IMR-90 (cell line): ENCODE data around the gene SLC4A8. TPM values are rescaled to one million over a fixed set of nuclear protein-coding genes. Genes with fewer than 3 reads are reported as not detected.

Source experiments
- ATAC-seq: fragments of 200-7000 bp; cut with Tn5 transposase; 2 replicates; pipeline ENCODE4 v1.9.1; 2020; ENCODE audit warnings: low read depth, mild to moderate bottlenecking, moderate library complexity
- BruUV-seq: library from RNA; stranded (reverse); fragments of 400-500 nt; replicated peaks from 2 replicates; lab custom pipeline; 2021; lab: Mats Ljungman, UMichigan
- CTCF ChIA-PET: fragments of 300-600 bp; formaldehyde crosslinking; extraction: SDS; loops from one replicate; lab custom pipeline; 2021; ENCODE audit warnings: antibody characterized with exemption; lab: Yijun Ruan, JAX
- POLR2A ChIA-PET: fragments of 300-600 bp; sonication (Branson Sonifier 250); formaldehyde crosslinking; loops from one replicate; lab custom pipeline; 2022; ENCODE audit warnings: antibody characterized with exemption; ENCODE audit not compliant: unreplicated experiment; lab: Charles Lee
- DNase-seq: peaks from one replicate; pipeline ENCODE4 v3.0.0; 2013
- H2AFZ ChIP-seq: replicated peaks from 2 replicates; pipeline ENCODE3; 2013; ENCODE audit warnings: low read length, mild to moderate bottlenecking; ENCODE audit not compliant: poor library complexity
- H2AK5ac ChIP-seq: 2 replicates; pipeline ENCODE4 v1.6.1; 2013; ENCODE audit warnings: low read depth, low read length, inconsistent platforms
- H2AK9ac ChIP-seq: replicated peaks from 2 replicates; pipeline ENCODE3; 2013; ENCODE audit warnings: mild to moderate bottlenecking, low read depth, low read length, moderate library complexity; ENCODE audit not compliant: poor library complexity
- H2BK120ac ChIP-seq: 2 replicates; pipeline ENCODE4 v1.6.1; 2013; ENCODE audit warnings: low read depth, low read length, inconsistent platforms
- H2BK15ac ChIP-seq: 3 replicates; pipeline ENCODE4 v1.6.1; 2013; ENCODE audit warnings: low read depth, low read length, inconsistent platforms
- H2BK20ac ChIP-seq: 2 replicates; pipeline ENCODE4 v1.6.1; 2013; ENCODE audit warnings: low read depth, mild to moderate bottlenecking, inconsistent platforms, low read length, moderate library complexity
- H2BK5ac ChIP-seq: 2 replicates; pipeline ENCODE4 v1.6.1; 2013; ENCODE audit warnings: mild to moderate bottlenecking, low read depth, low read length, inconsistent platforms; ENCODE audit not compliant: poor library complexity, severe bottlenecking
- H3K14ac ChIP-seq: replicated peaks from 2 replicates; pipeline ENCODE4 v1.6.1; 2013; ENCODE audit warnings: low read depth, low read length, inconsistent platforms
- H3K18ac ChIP-seq: 2 replicates; pipeline ENCODE4 v1.6.1; 2013; ENCODE audit warnings: low read depth, low read length, control low read depth
- H3K23ac ChIP-seq: 2 replicates; pipeline ENCODE4 v1.6.1; 2013; ENCODE audit warnings: low read depth, low read length, inconsistent platforms
- H3K27ac ChIP-seq: 2 replicates; pipeline ENCODE4 v1.5.1; 2013; ENCODE audit warnings: mild to moderate bottlenecking, control low read depth, low read length; ENCODE audit not compliant: insufficient read depth
- H3K27me3 ChIP-seq: 2 replicates; pipeline ENCODE4 v1.6.1; 2013; ENCODE audit warnings: low read length; ENCODE audit not compliant: control insufficient read depth, insufficient read depth
- H3K36me3 ChIP-seq: 2 replicates; pipeline ENCODE4 v1.6.1; 2013; ENCODE audit warnings: low read length, mixed read lengths; ENCODE audit not compliant: control insufficient read depth, insufficient read depth
- H3K4ac ChIP-seq: 2 replicates; pipeline ENCODE4 v1.6.1; 2013; ENCODE audit warnings: low read depth, low read length, inconsistent platforms
- H3K4me1 ChIP-seq: 2 replicates; pipeline ENCODE4 v1.6.1; 2013; ENCODE audit warnings: low read length, mixed read lengths; ENCODE audit not compliant: control insufficient read depth, insufficient read depth
- H3K4me2 ChIP-seq: 2 replicates; pipeline ENCODE4 v1.6.1; 2013; ENCODE audit warnings: low read depth, mild to moderate bottlenecking, control low read depth, low read length, moderate library complexity
- H3K4me3 ChIP-seq: 2 replicates; pipeline ENCODE4 v1.5.1; 2013; ENCODE audit warnings: low read depth, mild to moderate bottlenecking, control low read depth, low read length, moderate library complexity; ENCODE audit not compliant: insufficient read depth
- H3K56ac ChIP-seq: 2 replicates; pipeline ENCODE4 v1.6.1; 2013; ENCODE audit warnings: low read length, inconsistent platforms; ENCODE audit not compliant: insufficient read depth; ENCODE audit errors: extremely low read depth
- H3K79me1 ChIP-seq, 2 experiments: 2 replicates each; pipeline ENCODE4 v1.6.1; 2013; ENCODE audit warnings: low read length in 2 of 2, inconsistent platforms in 1 of 2, low read depth in 1 of 2
- H3K9ac ChIP-seq: 2 replicates; pipeline ENCODE4 v1.6.1; 2013; ENCODE audit warnings: low read depth, low read length, control low read depth
- H3K9me1 ChIP-seq: 2 replicates; pipeline ENCODE4 v1.6.1; 2013; ENCODE audit warnings: low read length, inconsistent platforms; ENCODE audit not compliant: insufficient read depth
- H3K9me3 ChIP-seq: 2 replicates; pipeline ENCODE4 v1.6.1; 2013; ENCODE audit warnings: low read length; ENCODE audit not compliant: control insufficient read depth, insufficient read depth
- H4K20me1 ChIP-seq: 2 replicates; pipeline ENCODE4 v1.6.1; 2013; ENCODE audit warnings: low read length, inconsistent platforms; ENCODE audit not compliant: insufficient read depth
- H4K5ac ChIP-seq: 2 replicates; pipeline ENCODE4 v1.6.1; 2013; ENCODE audit warnings: mild to moderate bottlenecking, low read depth, low read length, control low read depth
- H4K8ac ChIP-seq, 2 experiments: 2 replicates each; pipeline ENCODE4 v1.6.1; 2013; ENCODE audit warnings: low read depth in 2 of 2, low read length in 2 of 2, control low read depth in 1 of 2, inconsistent platforms in 1 of 2
- H4K91ac ChIP-seq: 2 replicates; pipeline ENCODE4 v1.6.1; 2013; ENCODE audit warnings: low read depth, low read length, inconsistent platforms; ENCODE audit not compliant: insufficient read depth
- BHLHE40 ChIP-seq: fragments of 150-350 bp; IDR thresholded peaks from 2 replicates; pipeline ENCODE4 v1.6.1; 2016; ENCODE audit warnings: mild to moderate bottlenecking, low read depth, low read length
- CHD1 ChIP-seq: IDR thresholded peaks from 2 replicates; pipeline ENCODE4 v1.6.1; 2012; ENCODE audit warnings: low read depth, low read length, improper control_type of control experiment
- CTCF ChIP-seq: conservative IDR thresholded peaks from 2 replicates; pipeline ENCODE4 v1.5.1; 2012; ENCODE audit warnings: mild to moderate bottlenecking, low read depth, low read length, improper control_type of control experiment
- WGBS, 2 experiments: methylation state at CpG; one replicate each; pipeline versions ENCODE4 v1.1.5 to v1.1.7; 2013; ENCODE audit warnings: missing lambda C conversion rate in 2 of 2; ENCODE audit not compliant: insufficient read length in 1 of 2; ENCODE audit errors: extremely low coverage in 2 of 2; 5-methylcytosine and 5-hydroxymethylcytosine counted together
- dilution Hi-C: fragments of 300-500 bp; cut with HindIII; formaldehyde crosslinking; loops from one replicate; pipeline ENCODE4 v1.14.3; 2018; ENCODE audit warnings: low sequenced_read_pairs; ENCODE audit not compliant: unreplicated experiment
- in situ Hi-C: fragments of 300-500 bp; cut with MboI; formaldehyde crosslinking; loops from 3 replicates; pipeline ENCODE4 v1.14.3; 2019; ENCODE audit warnings: low sequenced_read_pairs, inconsistent platforms, mixed read lengths
- intact Hi-C: fragments of 100-400 bp; cut with micrococcal nuclease; formaldehyde crosslinking; loops from 2 replicates; pipeline ENCODE4 v1.10.0; 2022
- polyA plus RNA-seq, 3 experiments: library from polyadenylated mRNA; depleted of rRNA; stranded (reverse); fragments of >200 nt; gene quantifications; 2 replicates each; pipeline ENCODE4 v1.2.3, GENCODE V29; 2012; ENCODE audit warnings: low replicate concordance in 1 of 3
- total RNA-seq: library from RNA; depleted of rRNA; stranded (reverse); fragments of >200 nt; gene quantifications from 2 replicates; pipeline ENCODE4 v1.2.3, GENCODE V29; 2012

Gene SLC4A8
- total and polyA plus RNA-seq, 2 of the 4 experiments (the other 2 are of a cell fraction) = 3.1 to 5.2 TPM

GRCh38 chr12:51504851-51505250, 80.2 kb downstream of the SLC4A8 start:
- H3K56ac ChIP-seq = no peak overlapping the region
- H2BK15ac ChIP-seq = no peak overlapping the region
- DNase-seq (no peak), ATAC-seq (no peak; the same call in 1 of the 2 replicates)
- H3K36me3 ChIP-seq = no peaks in the 10 kb centered on the region
- in situ Hi-C loops = no loop called here
- H4K8ac ChIP-seq = no peak overlapping the region
- H4K5ac ChIP-seq = no peak overlapping the region
- no CpG with 5 or more reads among the region's 3 CpGs for WGBS, 2 experiments
- H3K79me1 ChIP-seq = no peaks in the 10 kb centered on the region
- peaks cover 2% of the 10 kb centered on the region; the same call in 1 of the 2 replicates for H3K4me1 ChIP-seq
- no peak overlapping the region for H3K9ac ChIP-seq
- H3K9me1 ChIP-seq = peaks cover 3% of the 10 kb centered on the region; the same call in 1 of the 2 replicates
- intact Hi-C loops = no loop called here
- no peak overlapping the region for H3K18ac ChIP-seq
- dilution Hi-C loops = no loop called here
- no peak overlapping the region for H3K14ac ChIP-seq
- H4K91ac ChIP-seq = no peak overlapping the region
- no peak overlapping the region for H2BK20ac ChIP-seq
- H2BK120ac ChIP-seq = no peak overlapping the region
- CTCF ChIA-PET = no interaction called here
- H2AK5ac ChIP-seq = no peak overlapping the region
- no peak overlapping the region for H3K4me3 ChIP-seq
- TF ChIP-seq CTCF (no peak), BHLHE40 (no peak), CHD1 (no peak)
- no peaks in the 10 kb centered on the region for H3K27me3 ChIP-seq
- no peak overlapping the region for H2AK9ac ChIP-seq
- no peak overlapping the region for H3K27ac ChIP-seq
- H2AFZ ChIP-seq = no peak overlapping the region
- H3K9me3 ChIP-seq = no peaks in the 10 kb centered on the region
- no peak overlapping the region for H3K4ac ChIP-seq
- no peak overlapping the region for H3K23ac ChIP-seq
- H3K4me2 ChIP-seq = no peak overlapping the region
- BruUV-seq = no TSS peak
- H4K20me1 ChIP-seq = no peaks in the 10 kb centered on the region
- POLR2A ChIA-PET = no interaction called here
- no peak overlapping the region for H2BK5ac ChIP-seq
